ENCODE data around the gene ACSL5.
"Not testable (repeated sequence)": the region's sequence is repeated elsewhere in the genome, so short reads cannot be mapped to it uniquely, and the experiment has no call there.

The ACSL5 gene

GRCh38 chr10:112460366-112460765 lies 86.5 kb downstream of the ACSL5 start:
- TF ChIP-seq CTCF (IDR thresholded peaks at IDR 0.05), result no peak
- no peak for DNase-seq (ENCODE audit: low spot score)
- Histone ChIP-seq H3K27ac (no peak overlapping the region), H3K4me3 (no peak overlapping the region)

GRCh38 chr10:112461029-112461887 lies 87.3 kb downstream of the ACSL5 start:
- no peak overlapping the region for H3K27ac ChIP-seq
- DNase-seq (ENCODE audit: low spot score), result no peak
- TF ChIP-seq CTCF (IDR thresholded peaks at IDR 0.05), result no peak
- H3K4me3 ChIP-seq, result no peak overlapping the region

- not testable (repeated sequence) for DNase-seq (ENCODE audit: low spot score); H3K4me3 ChIP-seq; H3K27ac ChIP-seq
These were observed 90.2 kb downstream of the ACSL5 start for GRCh38 chr10:112464074-112464473.

- TF ChIP-seq CTCF (IDR thresholded peaks at IDR 0.05), result no peak
- H3K27ac ChIP-seq, result no peak overlapping the region
- no peak overlapping the region for H3K4me3 ChIP-seq
- DNase-seq (ENCODE audit: low spot score), result no peak
These were observed 91.5 kb downstream of the ACSL5 start for GRCh38 chr10:112465299-112465883.

GRCh38 chr10:112466802-112467201 lies 92.9 kb downstream of the ACSL5 start:
- TF ChIP-seq CTCF (IDR thresholded peaks at IDR 0.05), result no peak
- Histone ChIP-seq H3K4me3 (no peak overlapping the region), H3K27ac (no peak overlapping the region)
- DNase-seq (ENCODE audit: low spot score), result no peak

GRCh38 chr10:112467541-112468075 lies 93.7 kb downstream of the ACSL5 start:
- no peak for TF ChIP-seq CTCF (IDR thresholded peaks at IDR 0.05)
- DNase-seq (ENCODE audit: low spot score), result no peak
- Histone ChIP-seq H3K4me3 (no peak overlapping the region), H3K27ac (no peak overlapping the region)

GRCh38 chr10:112471878-112472487 lies 98.1 kb downstream of the ACSL5 start:
- TF ChIP-seq CTCF (IDR thresholded peaks at IDR 0.05), result peak; percentile 58
- no peak overlapping the region for H3K4me3 ChIP-seq
- DNase-seq (ENCODE audit: low spot score), result no peak
- no peak overlapping the region for H3K27ac ChIP-seq
